Fibroblast of upper back skin (primary cell): ENCODE data around the gene CKB.
"Not testable (repeated sequence)": the region's sequence is repeated elsewhere in the genome, so short reads cannot be mapped to it uniquely, and the experiment has no call there.

ENCODE experiments used
- DNase-seq: peaks from one replicate; pipeline ENCODE4 v3.0.0-alpha.2; 2013

Gene CKB

GRCh38 chr14:103526247-103526913, 3.8 kb upstream of the CKB start:
- DNase-seq: no peak

- DNase-seq: not testable (repeated sequence)
These were observed 3.0 kb upstream of the CKB start for GRCh38 chr14:103525430-103526246.

GRCh38 chr14:103524002-103524935, 1.6 kb upstream of the CKB start:
- DNase-seq: no peak

- DNase-seq: no peak
These were observed 935 bp upstream of the CKB start for GRCh38 chr14:103523575-103523954.

GRCh38 chr14:103521951-103522563, 573 bp downstream of the CKB start:
- DNase-seq: no peak

- no peak for DNase-seq
These were observed 1.1 kb downstream of the CKB start for GRCh38 chr14:103521438-103521950.

GRCh38 chr14:103520657-103521437, 1.8 kb downstream of the CKB start:
- peak; percentile 50 for DNase-seq

- DNase-seq: no peak
These were observed 2.4 kb downstream of the CKB start for GRCh38 chr14:103520269-103520656.

GRCh38 chr14:103519837-103520212, 2.8 kb downstream of the CKB start:
- DNase-seq: no peak

GRCh38 chr14:103519043-103519836, 3.4 kb downstream of the CKB start:
- DNase-seq: no peak

GRCh38 chr14:103518422-103519042, 4.1 kb downstream of the CKB start:
- peak; percentile 40 for DNase-seq

GRCh38 chr14:103517721-103518421, 4.8 kb downstream of the CKB start:
- no peak for DNase-seq

GRCh38 chr14:103517174-103517566, 5.5 kb downstream of the CKB start:
- no peak for DNase-seq

- DNase-seq: no peak
These were observed 6.0 kb downstream of the CKB start for GRCh38 chr14:103516426-103517173.

- no peak for DNase-seq
These were observed 7.8 kb downstream of the CKB start for GRCh38 chr14:103514596-103515421.

GRCh38 chr14:103512701-103513611, 9.7 kb downstream of the CKB start:
- no peak for DNase-seq

GRCh38 chr14:103512180-103512579, 10.4 kb downstream of the CKB start:
- not testable (repeated sequence) for DNase-seq
